Stimulated activated CD4-positive, alpha-beta T cell treated with anti-CD3 and anti-CD28 coated beads, TNF-alpha, amount 100 ng/mL, for 48 hours (primary cell): ENCODE results near the gene PRAMEF20.
A peak's percentile ranks its signal among the peaks of the same experiment; 100 is the strongest.
"Not testable (repeated sequence)": the region's sequence is repeated elsewhere in the genome, so short reads cannot be mapped to it uniquely, and the experiment has no call there.

ENCODE experiments used
- DNase-seq, 3 donors: peaks; one replicate each; pipeline ENCODE4 v3.0.0-alpha.2; 2020; ENCODE audit warnings: low read depth in 3 of 3

The PRAMEF20 gene

DNA sequence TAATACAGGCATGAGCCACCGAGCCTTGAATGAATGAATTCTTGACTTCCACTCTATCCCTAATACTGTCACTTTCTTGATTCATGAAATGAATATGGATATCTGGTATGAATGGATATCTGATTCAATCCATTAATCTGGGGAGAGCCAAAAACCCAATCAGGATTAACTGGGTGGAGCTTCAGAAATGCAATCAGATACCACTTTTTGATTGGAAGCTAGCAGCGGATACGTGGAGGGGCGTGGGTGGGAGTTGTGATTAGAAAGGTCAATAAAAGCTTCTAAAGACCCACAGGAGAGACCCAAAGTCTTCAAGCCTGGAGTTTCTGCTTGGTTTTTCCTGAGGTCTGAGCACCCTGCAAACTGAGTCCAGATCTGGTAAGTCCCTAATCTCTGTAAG, at the start of gene PRAMEF20:
TSS of gene PRAMEF20 (plus strand) at position 301 of the 400 bp plus-strand sequence. CDS start 5,905 bp downstream, outside the sequence.
- DNase-seq: not testable (repeated sequence)

DNA sequence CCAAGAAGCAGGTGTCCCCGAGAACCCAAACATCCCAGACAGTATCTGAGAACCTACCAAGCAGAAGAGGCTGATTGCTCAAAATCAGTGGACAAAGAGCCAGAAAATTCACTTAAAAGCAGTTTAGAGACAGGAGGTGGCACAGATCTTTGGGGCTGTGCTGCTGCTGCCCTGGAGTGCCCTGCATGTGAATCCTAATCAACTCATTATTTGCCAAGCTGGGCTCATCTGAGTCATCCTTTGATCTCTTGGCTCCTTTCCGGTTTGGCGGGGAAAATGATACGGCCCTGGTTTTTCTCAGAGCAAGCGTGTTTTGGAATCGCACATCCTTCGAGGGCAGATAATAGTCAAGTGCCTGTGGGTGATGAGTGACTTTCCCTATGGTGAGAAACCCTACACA, 47.9 kb upstream of the PRAMEF20 start:
- DNase-seq: not testable (repeated sequence)

DNA sequence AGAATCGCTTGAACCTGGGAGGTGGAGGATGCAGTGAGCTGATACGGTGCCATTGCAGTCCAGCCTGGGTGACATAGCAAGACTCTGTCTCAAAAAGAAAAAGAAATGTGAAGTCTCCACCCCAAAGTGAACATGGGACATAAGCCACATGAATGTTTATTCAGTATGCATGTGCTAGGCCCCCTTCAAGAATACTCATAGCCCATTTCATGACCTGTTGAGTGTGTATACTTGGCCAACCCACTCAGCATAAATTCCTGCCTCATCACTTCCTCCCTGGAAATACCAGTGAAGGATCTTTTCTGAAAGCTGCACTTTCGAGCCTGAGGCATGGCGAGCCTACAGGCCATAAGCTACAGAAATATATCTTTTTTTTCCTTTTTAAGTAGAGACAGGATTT, 45.3 kb upstream of the PRAMEF20 start:
- not testable (repeated sequence) for DNase-seq

DNA sequence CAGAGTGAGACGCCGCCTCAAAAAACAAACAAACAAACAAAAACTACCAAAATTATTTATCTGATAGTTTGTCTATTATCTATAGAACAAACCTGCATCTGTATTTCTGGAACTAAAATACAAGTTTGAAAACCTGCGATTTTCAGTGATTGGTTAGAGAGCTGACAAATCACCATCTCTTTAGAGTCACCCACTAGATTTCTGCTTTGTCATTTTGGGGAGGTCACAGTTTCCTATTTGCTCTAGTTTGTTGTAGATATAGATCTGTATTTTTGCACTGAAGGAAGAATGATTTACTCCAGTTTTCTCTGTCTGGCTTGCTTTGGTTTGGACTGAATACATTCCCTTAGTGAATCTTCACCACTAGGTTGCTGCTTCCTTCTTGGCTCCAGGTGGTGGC, 43.7 kb upstream of the PRAMEF20 start:
- not testable (repeated sequence) for DNase-seq

DNA sequence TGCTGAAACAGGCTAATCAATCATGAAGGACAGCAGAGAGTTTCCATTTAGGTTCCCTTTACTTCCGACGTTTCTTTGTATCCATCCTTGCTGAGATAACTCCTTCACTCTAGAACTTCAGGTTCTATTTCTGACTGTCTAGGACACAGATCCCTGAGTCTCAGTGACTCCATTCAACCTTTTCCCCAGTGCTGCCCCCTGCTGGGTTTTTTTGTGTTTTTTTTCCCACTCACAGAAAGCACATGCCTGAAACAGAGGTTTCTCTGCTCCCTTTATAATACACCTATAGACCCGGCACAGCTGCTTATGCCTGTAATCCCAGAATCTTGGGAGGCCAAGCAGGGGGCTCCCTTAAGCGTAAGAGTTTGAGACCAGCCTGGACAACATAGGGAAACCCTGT, 41.7 kb upstream of the PRAMEF20 start:
- peak in 2 of 3 donors; percentile 6 to 10 for DNase-seq

DNA sequence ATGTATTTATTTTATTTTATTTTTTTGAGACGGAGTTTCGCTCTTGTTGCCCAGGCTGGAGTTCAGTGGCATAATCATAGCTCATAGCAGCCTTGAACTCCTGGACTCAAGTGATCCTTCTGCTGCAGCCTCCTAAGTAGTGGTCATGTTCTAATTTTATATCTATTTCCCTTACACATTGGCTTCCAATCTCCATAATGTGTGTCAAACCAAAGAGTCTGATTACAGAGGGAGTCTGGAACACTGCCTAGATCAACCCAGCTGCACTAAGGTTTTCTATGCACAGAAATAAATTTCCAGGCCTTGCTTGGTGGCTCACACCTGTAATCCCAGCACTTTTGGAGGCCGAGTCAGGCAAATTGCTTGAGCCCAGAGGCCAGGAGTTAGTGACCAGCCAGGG, 31.3 kb upstream of the PRAMEF20 start:
- not testable (repeated sequence) for DNase-seq

DNA sequence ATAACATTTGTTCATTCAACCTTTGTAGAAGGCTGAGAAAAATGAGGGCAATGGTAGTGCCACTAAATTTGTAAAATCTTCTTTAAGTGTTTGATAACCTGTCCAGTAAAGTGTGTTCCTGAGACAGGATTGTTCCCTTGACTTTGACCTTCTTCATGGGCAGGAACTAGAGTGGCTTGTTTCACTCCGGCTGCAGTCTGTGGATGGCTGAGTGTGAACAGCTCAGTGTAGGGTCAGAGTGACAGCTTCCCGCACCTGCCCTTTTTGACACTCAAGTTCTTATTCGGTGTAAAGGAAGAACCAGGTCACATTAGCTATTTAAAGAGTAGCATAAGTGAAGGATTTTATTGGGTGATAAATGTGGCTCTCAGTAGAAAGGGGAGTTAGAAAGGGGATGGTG, 29.9 kb upstream of the PRAMEF20 start:
- DNase-seq: not testable (repeated sequence)

DNA sequence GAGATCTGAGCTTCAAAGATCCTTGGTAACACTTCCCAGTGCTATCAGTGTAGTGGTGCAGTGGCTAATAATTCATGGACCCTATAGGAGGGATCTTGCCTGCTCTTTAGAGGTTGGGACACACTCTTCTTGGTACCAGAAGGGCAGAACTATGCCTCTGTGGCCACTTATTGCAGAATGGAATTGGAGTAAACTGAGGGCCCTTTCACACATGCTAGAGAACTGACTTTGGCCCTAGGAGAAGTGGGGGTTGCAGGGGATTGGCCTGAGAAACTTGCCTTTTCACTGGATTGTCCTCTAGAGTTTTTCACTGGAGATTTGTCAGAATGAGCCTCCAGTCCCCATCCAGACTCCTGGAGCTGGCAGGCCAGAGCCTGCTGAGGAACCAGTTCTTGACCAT, 20.9 kb upstream of the PRAMEF20 start, which contains the start of gene PRAMEF17:
TSS of gene PRAMEF17 (plus strand) at position 301 of the 400 bp plus-strand sequence. CDS start at position 327, 26 bp downstream.
- DNase-seq: not testable (repeated sequence)

DNA sequence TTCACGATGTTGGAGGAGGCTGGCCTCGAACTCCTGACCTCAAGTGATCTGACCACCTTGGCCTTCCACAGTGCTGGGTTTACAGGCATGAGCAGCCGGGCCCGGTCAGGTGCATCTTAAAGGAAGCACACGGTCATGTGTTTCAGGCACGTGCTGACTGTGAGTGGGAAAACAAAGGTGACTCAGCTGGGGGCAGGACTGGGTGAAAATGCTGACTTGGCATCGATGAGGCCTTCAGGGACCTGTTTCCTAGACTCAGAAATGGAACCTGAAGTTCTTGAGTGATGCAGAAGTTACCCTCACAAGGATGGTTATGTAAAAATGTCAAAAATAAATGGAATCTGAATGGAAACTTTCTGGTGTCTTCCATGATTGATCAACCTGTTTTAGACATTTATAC, 17.2 kb upstream of the PRAMEF20 start:
- not testable (repeated sequence) for DNase-seq

DNA sequence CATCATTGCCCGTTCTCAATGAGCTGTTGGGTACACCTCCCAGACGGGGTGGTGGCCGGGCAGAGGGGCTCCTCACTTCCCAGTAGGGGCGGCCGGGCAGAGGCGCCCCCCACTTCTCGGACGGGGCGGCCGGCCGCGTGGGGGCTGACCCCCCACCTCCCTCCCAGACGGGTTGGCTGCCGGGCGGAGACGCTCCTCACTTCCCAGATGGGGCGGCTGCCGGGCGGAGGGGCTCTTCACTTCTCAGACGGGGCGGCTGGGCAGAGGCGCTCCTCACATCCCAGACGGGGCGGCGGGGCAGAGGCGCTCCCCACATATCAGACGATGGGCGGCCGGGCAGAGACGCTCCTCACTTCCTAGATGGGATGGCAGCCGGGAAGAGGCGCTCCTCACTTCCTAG, 15.5 kb upstream of the PRAMEF20 start:
- DNase-seq: not testable (repeated sequence)

DNA sequence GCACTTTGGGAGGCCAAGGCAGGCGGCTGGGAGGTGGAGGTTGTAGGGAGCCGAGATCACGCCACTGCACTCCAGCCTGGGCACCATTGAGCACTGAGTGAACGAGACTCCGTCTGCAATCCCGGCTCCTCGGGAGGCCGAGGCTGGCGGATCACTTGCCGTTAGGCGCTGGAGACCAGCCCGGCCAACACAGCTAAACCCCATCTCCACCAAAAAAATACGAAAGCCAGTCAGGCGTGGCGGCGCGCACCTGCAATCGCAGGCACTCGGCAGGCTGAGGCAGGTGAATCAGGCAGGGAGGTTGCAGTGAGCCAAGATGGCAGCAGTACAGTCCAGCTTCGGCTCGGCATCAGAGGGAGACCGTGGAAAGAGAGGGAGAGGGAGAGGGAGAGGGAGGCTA, 14.9 kb upstream of the PRAMEF20 start:
- not testable (repeated sequence) for DNase-seq

DNA sequence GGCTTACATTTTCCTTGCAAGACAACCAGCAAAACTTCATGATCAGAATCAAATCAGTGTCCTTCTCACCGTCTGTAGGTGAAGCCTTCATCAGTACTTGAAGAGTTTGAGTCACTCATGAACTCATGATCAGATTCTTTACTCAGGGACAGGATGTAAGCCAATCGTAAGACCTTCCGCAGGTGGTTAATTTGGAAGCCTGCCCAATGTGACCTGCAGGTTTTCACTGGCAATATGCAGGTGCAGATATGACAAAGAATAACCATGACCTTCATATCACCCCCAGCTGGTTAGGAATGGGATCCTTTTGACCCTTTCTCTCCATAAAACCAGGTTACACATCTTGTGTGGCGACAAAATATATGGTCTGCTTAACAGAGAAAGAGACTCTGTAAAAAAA, 2.4 kb upstream of the PRAMEF20 start:
- DNase-seq: no peak

DNA sequence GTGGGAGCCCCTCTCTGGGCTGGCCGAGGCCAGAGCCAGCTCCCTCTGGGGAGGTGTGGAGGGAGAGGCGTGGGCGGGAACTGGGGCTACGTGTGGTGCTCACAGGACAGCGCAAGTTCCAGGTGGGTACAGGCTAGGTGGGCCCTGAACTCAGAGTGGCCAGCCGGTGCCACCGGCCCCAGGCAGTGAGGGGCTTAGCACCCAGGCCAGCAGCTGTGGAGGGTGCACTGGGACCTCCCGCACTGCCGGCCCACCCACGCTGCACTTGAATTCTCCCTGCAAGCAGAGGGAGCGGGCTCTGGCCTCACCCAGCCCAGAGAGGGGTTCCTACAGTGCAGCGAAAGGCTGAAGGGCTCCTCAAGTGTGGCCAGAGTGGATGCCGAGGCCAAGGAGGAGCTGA, 20.2 kb downstream of the PRAMEF20 start:
- no peak for DNase-seq

DNA sequence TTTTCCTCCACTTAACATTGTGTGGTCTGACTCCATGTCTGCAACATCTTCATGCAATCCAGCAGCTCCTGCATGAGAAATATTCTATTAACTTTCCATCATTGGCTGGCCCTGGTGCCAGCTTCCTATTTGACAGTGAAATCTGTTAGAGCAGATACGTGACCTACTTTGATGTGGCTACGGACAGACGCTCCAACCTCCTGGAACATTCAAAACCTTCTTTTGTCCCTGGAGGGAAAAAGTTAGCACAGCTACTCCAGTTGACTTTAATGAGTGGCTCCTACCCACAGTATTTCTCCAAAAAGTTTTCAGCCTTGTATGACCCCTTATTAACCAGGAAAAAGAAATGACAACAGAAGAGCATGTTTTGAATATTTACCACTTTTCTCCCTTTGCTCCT, 22.0 kb downstream of the PRAMEF20 start:
- no peak for DNase-seq

DNA sequence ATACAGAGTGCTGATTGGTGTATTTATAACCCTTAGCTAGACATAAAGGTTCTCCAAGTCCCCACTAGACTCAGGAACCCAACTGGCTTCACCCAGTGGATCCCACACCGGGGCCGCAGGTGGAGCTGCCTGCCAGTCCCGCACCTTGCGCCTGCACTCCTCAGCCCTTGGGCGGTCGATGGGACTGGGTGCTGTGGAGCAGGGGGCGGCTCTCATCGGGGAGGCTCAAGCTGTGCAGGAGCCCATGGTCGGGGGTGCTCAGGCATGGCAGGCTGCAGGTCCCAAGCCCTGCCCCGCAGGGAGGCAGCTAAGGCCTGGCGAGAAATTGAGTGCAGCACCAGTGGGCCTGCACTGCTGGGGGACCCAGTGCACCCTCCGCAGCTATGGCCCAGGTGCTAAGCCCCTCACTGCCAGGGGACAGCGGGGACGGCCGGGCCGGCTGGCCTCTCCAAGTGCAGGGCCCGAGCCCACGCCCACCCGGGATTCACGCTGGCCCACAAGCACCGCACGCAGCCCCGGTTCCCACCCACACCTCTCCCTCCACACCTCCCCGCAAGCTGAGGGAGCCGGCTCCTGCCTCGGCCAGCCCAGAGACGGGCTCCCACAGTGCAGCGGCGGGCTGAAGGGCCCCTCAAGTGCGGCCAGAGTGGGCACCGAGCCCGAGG, 23.6 kb downstream of the PRAMEF20 start:
- DNase-seq: not testable (repeated sequence)

DNA sequence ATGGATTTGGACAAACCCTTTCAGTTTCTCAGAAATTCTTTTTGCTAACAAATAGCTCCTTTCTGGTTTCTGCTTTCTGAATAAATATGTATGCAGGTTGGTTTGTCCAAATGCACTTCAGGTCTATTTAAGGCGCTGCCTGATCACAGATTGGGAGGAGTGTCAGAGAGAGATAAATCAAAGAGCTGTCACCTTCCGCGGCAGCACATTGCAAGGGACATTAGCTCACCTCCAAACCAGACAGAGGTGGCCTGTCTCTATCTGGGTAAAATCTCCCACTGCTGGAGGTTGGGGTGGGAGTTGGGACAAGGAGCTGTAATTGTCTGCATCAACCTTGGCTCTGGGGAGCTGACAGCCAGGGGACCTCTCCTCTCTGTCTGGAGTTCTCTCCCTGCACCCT, 25.2 kb downstream of the PRAMEF20 start:
- DNase-seq: no peak

DNA sequence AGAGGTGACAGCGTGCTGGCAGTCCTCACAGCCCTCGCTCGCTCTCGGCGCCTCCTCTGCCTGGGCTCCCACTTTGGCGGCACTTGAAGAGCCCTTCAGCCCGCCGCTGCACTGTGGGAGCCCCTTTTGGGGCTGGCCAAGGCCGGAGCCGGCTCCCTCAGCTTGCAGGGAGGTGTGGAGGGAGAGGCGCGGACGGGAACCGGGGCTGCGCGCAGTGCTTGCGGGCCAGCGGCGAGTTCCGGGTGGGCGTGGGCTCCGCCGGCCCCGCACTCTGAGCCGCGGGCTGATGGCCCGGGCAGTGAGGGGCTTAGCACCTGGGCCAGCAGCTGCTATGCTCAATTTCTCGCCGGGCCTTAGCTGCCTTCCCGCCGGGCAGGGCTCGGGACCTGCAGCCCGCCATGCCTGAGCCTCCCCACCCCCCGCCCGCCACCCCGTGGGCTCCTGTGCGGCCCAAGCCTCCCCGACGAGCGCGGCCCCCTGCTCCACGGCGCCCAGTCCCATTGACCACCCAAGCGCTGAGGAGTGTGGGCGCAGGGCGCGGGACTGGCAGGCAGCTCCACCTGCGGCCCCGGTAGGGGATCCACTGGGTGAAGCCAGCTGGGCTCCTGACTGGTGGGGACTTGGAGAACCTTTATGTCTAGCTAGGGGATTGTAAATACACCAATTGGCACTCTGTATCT, 29.0 kb downstream of the PRAMEF20 start:
- not testable (repeated sequence) for DNase-seq

DNA sequence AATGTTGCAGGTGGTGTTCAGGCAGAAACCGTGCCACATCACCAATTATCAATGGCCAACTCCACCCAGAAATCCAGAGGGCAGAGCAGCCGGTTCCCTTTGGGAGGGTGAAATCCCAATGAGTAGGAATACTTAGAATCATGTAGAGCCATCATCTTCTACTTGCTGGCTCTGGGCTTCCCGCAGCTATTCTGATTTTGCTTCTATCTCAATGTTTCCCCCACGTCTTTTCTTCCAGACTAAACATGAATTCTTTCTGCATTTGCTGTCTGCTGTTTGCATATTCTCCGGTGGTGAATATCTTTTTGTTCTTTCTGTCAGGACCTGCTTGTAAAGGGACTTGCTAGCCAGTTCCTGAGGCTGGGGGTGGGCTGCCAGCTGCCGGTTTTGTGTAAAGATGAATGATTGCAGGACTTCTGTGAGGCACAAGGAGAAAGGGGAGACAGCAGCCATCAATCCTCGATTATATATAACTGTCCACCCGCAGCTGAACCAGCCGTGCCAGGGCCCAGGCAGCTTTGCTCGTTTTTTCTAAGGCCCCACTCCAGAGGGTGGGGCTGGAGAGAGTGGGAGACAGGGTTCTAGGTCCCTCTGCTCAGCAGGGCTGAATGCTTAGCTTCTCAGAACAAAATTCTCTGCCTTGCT, 33.2 kb downstream of the PRAMEF20 start:
- DNase-seq: no peak

DNA sequence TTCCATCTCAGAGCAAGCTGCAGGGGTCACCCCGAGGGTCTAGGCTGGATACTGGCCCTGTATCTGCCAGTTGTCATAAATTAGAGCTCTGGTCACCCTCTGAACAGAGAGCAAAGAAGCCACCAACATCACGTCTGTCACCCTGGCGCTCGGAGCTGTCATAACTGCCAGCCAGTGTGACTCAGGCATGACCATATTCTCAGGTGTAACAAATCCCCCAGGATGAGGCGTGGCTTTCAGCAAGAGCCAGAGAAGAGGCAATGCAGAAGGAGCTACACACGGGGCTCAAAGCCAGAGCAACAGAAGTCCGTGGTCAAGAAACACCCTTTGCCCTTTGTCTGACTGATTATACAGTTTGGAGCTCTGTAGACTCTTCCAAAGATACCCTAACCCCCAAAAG, 40.0 kb downstream of the PRAMEF20 start:
- no peak for DNase-seq

DNA sequence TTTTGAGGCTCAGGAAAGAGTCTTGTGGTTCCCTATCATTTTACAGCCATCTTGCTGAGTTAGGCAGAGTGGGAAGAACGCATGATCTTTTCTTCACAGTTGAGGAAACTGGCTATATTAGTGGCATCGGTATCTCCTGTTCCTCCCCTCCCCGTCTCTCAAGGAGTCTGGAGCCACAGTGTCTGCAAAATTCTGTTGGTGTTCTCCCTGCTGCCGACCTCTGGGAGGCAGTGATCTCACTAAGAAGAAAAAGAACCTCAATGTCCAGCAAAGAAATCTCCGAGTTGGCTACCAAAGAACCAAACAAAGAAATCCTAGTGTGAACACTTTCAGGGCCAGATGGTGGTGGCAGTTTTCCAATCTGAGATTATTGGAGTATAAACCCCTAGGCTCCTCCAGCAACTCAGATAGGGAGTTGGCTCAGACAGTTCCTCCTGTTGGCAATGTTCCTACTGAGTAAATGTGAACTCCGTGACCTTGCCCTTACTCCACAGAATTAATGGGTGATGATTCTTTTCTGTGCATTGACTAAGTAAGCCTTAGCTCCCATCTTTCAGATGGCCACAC, 41.2 kb downstream of the PRAMEF20 start:
- no peak for DNase-seq

DNA sequence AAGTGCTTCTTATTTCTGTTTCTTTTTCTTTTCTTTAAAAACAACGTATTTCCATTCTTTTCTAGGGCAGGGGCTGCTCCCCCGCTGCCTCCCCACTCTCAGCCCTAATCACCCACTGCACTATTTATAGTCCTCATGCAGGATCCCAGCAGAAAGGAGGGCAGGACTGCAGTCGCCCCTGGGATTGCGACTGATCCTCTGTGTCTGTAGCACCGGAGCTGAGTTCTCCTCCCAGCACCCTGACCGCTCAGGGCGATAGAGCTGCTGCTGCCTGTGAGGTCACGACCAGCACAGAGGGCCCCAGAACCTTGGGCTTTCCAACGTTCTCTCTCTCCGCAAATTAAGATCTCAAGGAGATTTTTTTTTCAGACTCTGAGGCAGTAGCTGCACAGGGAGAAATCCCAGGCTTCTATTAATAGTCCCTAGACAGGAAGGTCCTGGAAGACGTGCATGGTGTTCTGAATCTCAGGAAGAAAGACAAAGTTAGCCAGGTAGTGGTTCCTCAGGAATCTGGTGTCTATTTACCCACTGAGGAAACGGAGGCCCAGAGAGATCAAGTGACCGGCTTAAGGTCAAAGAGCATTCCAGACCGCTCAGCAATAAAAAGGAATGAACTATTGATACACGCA, 46.8 kb downstream of the PRAMEF20 start:
- no peak for DNase-seq

DNA sequence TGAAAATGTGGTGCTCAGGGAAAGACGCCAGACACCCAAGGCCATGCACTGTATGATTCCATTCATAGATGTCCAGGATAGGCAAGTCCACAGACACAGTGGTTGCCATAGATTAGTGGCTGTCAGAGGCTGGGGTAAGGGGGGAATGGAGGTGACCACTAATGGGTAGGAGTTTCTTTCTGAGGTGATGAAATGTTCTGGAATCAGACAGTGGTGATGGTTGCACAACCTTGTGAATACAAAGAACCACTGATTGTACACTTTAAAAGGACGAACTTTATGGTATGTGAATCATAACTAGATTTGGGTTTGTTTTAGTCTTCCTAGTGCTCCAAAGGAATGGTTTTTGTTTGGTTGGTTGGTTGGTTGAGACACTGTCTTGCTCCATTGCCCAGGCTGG, 51.7 kb downstream of the PRAMEF20 start:
- no peak for DNase-seq
